NCI-H1092 (cell line): ENCODE measurements around the gene USP28.

ENCODE experiments used
- DNase-seq: peaks from one replicate; lab custom pipeline; 2025; lab: John Stamatoyannopoulos, UW

USP28 gene

GRCh38 chr11:113876798-113877669 is 1.7 kb upstream of the USP28 start:
- DNase-seq: no peak

- DNase-seq: no peak
Observed at GRCh38 chr11:113876074-113876797, 864 bp upstream of the USP28 start.

- DNase-seq: no peak
Observed at GRCh38 chr11:113874581-113875233, 665 bp downstream of the USP28 start.

GRCh38 chr11:113874096-113874495 is 1.3 kb downstream of the USP28 start:
- no peak for DNase-seq

GRCh38 chr11:113873236-113873626 is 2.1 kb downstream of the USP28 start:
- no peak for DNase-seq

GRCh38 chr11:113871336-113871735 is 4.0 kb downstream of the USP28 start:
- DNase-seq: no peak

- no peak for DNase-seq
Observed at GRCh38 chr11:113867843-113868503, 7.4 kb downstream of the USP28 start.

GRCh38 chr11:113865873-113866272 is 9.5 kb downstream of the USP28 start:
- DNase-seq: no peak

- no peak for DNase-seq
Observed at GRCh38 chr11:113864410-113864809, 11.0 kb downstream of the USP28 start.

- no peak for DNase-seq
Observed at GRCh38 chr11:113862435-113862834, 12.9 kb downstream of the USP28 start.

- no peak for DNase-seq
Observed at GRCh38 chr11:113859665-113860064, 15.7 kb downstream of the USP28 start.

GRCh38 chr11:113856966-113857759 is 18.2 kb downstream of the USP28 start:
- no peak for DNase-seq

GRCh38 chr11:113855803-113856202 is 19.6 kb downstream of the USP28 start:
- DNase-seq: no peak

- DNase-seq: no peak
Observed at GRCh38 chr11:113850188-113850587, 25.2 kb downstream of the USP28 start.

- DNase-seq: no peak
Observed at GRCh38 chr11:113849713-113850112, 25.7 kb downstream of the USP28 start.

GRCh38 chr11:113847580-113847979 is 27.8 kb downstream of the USP28 start:
- DNase-seq: no peak

GRCh38 chr11:113847111-113847510 is 28.3 kb downstream of the USP28 start:
- no peak for DNase-seq

- DNase-seq: no peak
Observed at GRCh38 chr11:113841691-113842090, 33.7 kb downstream of the USP28 start.

- DNase-seq: no peak
Observed at GRCh38 chr11:113840932-113841664, 34.3 kb downstream of the USP28 start.

GRCh38 chr11:113839842-113840241 is 35.5 kb downstream of the USP28 start:
- DNase-seq: no peak

- DNase-seq: no peak
Observed at GRCh38 chr11:113838005-113838404, 37.4 kb downstream of the USP28 start.
